SKM-1 treated with dmso at 0.1 percent for 144 hours (cell line): Measurements from ENCODE around the gene BMF.

Experiments used
- DNase-seq: peaks from one replicate; lab custom pipeline; 2025; ENCODE audit not compliant: unreplicated experiment; lab: John Stamatoyannopoulos, UW

The BMF gene

GRCh38 chr15:40067921-40068624, 40.6 kb downstream of the BMF start:
- DNase-seq, result no peak

GRCh38 chr15:40066589-40066988, 42.1 kb downstream of the BMF start:
- DNase-seq, result no peak

GRCh38 chr15:40065166-40065565, 43.5 kb downstream of the BMF start:
- DNase-seq, result no peak

GRCh38 chr15:40064231-40064894, 44.3 kb downstream of the BMF start:
- DNase-seq, result no peak

- no peak for DNase-seq
Observed at GRCh38 chr15:40063563-40064011, 45.1 kb downstream of the BMF start.

- DNase-seq, result no peak
Observed at GRCh38 chr15:40062816-40063562, 45.7 kb downstream of the BMF start.

- DNase-seq, result no peak
Observed at GRCh38 chr15:40061212-40061901, 47.3 kb downstream of the BMF start.

GRCh38 chr15:40060236-40060961, 48.3 kb downstream of the BMF start:
- DNase-seq, result no peak

- no peak for DNase-seq
Observed at GRCh38 chr15:40059821-40060220, 48.9 kb downstream of the BMF start.

GRCh38 chr15:40058476-40059140, 50.1 kb downstream of the BMF start:
- no peak for DNase-seq

- no peak for DNase-seq
Observed at GRCh38 chr15:40055576-40056293, 52.9 kb downstream of the BMF start.

GRCh38 chr15:40054855-40055575, 53.7 kb downstream of the BMF start:
- no peak for DNase-seq

- DNase-seq, result no peak
Observed at GRCh38 chr15:40054605-40054854, 54.1 kb downstream of the BMF start.

GRCh38 chr15:40053831-40054604, 54.7 kb downstream of the BMF start:
- DNase-seq, result no peak

- no peak for DNase-seq
Observed at GRCh38 chr15:40053079-40053830, 55.4 kb downstream of the BMF start.

- no peak for DNase-seq
Observed at GRCh38 chr15:40052604-40053003, 56.1 kb downstream of the BMF start.

GRCh38 chr15:40051616-40052415, 56.9 kb downstream of the BMF start:
- DNase-seq, result no peak
